GM19452 (cell line): Measurements from ENCODE around the gene SPATA6L.

Experiments
- ATAC-seq: cut with Tn5 transposase; IDR thresholded peaks from one replicate; pipeline ENCODE4 v1.9.1; 2021; ENCODE audit not compliant: unreplicated experiment

Gene SPATA6L

DNA sequence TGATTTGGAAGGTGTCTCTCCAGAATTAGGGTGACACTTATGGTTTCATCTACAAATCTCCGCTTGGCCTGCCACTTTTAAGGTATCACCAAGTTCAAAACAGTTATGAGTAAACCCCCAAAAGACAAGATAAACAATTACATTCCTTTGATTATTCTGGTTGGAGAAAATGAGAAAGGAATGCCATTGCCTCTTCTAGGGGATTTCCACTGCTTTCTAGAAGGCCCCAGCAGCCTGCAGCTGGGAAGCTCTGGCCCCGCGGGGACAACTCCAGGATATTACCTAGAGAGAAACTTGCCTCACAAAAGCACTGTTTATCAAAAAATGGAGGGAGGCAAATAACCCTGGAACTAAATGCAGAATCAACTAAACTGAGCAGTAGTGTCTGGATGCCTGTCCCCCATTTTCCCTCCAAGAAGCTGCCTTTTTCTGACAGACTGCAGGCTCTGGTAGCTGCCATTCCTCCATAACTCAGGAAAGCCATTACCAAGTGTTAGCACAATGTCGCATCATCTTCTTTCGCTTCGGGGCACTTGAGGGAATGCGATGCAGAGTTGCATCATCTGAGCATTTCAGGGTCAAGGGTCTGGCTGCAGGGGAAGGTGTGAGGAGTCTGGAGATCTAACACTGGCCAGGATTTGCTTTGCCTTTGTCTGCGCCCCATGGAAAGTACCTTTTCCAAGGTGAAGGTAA is 75.7 kb downstream of the SPATA6L start:
- no peak for ATAC-seq

DNA sequence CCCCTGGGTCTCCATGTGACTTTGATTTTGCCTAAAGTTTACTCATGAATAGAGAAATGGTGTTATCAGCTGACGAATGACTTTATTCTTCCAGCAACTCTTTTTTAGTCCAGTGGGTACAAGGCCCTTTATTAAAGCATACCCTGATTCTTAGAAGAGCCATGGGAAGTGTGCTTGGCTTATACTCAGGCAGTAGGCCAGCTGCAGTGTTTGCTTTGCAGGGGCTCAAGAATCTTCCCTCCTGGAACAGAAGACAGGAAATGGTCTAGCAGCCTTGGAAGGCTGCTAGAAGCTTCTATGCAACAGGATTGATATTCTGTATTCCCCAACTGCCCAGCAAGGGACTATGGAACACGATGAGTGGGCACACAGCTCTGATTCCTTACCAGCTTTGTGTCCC is 77.6 kb downstream of the SPATA6L start:
- no peak for ATAC-seq

GRCh38 chr9:4585135-4585534 is 81.1 kb downstream of the SPATA6L start:
- ATAC-seq, result no peak

DNA sequence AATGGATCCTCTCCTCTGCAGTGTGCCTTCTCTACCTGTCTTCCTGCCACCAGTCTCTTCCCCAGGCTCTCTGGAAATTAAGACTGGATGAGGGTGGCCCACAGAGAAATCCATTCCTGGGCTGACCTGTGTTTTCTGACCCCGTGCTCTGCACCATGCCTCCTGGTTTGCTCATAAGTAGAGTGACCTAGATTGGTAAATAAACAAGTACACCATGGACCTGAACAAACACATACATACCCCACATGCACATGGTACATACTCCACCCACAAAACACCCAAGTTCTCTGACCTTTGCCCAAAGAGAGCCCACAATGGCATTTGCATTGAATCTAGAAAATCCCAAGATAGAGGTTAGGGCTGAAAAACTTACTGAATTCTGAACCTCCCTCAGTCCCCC is 81.6 kb downstream of the SPATA6L start:
- ATAC-seq, result no peak

DNA sequence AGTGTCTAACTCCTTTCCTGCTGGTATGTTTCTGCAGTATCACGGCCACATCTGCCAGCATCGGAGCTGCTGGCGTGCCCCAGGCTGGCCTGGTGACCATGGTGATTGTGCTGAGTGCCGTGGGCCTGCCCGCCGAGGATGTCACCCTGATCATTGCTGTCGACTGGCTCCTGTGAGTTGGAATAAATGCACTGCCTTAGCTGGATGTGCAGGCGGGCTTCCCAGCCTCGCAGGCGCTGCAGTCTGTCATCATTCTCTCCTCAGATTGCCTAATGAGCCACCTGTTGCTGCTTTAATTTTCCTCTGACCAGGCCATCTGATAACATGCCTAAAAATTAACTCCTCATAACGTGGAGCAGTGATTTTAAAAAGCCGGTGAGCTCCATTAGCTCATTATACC is 83.3 kb downstream of the SPATA6L start:
- no peak for ATAC-seq

DNA sequence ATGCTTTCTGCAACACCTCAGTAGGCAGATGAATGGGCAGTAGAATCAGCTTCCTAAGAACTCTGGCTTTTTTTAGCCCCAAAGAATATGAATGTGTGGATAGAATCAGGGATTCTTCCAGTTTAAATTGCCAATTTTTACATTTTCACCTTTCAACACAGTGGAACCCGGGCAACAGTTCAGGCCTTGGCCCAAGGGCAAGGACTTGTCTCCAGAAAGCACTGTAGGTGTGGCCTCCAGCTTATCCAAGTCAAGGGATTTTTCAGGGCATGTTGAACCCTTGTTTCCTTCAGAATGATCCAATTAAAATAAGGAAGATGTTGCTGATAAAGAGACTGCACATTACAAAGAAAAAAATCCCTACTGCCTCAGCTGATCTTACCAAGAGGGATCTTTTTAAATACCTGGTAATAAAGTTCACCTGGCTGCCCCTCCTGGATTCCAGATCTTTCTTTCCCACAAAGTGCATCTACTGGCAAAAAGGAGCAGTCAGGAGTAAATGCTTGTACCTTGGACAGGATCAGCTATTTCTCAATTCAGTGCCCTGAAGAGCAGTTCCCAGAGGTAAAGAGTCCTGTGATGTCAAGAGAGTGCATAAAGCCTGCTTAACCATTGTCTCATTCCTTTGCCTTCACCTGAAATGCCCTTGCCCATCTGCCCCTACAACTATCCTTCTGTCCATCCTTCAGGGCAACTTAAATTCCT is 84.3 kb downstream of the SPATA6L start:
- ATAC-seq, result no peak

GRCh38 chr9:4581035-4581760 is 85.1 kb downstream of the SPATA6L start:
- ATAC-seq, result no peak

GRCh38 chr9:4579001-4579400 is 87.3 kb downstream of the SPATA6L start:
- ATAC-seq, result no peak

DNA sequence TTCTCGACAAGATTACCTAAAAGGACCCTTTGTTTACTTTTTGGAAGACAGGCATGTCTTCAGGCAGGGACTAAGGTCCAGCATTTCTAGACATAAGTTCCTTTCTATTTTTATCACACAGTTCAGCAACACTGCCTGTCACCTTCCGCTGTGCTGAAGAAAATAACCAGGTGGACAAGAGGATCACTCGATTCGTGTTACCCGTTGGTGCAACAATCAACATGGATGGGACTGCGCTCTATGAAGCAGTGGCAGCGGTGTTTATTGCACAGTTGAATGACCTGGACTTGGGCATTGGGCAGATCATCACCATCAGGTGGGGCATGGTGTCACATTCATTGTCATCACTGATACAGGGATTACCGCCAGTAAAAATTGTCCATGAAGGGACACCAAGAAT is 89.8 kb downstream of the SPATA6L start:
- ATAC-seq, result no peak

DNA sequence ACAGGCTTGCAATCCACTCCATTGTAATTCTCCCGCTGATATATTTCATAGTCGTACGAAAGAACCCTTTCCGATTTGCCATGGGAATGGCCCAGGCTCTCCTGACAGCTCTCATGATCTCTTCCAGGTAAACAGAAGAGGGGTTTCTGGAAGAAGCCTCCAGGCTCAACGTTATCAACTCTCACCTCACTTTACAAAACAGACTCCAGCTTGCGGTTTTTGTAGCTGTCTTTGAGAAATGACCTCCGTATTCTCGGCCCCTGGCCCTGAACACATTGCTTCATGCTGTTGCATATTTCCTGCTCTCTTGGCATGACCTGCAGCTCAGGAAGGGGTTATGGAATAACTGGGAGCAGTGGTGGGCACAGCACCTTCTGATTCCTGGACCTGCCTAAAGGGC is 90.3 kb downstream of the SPATA6L start:
- ATAC-seq, result no peak

- ATAC-seq, result peak; percentile 75
Observed at GRCh38 chr9:4574657-4575243, 91.5 kb downstream of the SPATA6L start.

DNA sequence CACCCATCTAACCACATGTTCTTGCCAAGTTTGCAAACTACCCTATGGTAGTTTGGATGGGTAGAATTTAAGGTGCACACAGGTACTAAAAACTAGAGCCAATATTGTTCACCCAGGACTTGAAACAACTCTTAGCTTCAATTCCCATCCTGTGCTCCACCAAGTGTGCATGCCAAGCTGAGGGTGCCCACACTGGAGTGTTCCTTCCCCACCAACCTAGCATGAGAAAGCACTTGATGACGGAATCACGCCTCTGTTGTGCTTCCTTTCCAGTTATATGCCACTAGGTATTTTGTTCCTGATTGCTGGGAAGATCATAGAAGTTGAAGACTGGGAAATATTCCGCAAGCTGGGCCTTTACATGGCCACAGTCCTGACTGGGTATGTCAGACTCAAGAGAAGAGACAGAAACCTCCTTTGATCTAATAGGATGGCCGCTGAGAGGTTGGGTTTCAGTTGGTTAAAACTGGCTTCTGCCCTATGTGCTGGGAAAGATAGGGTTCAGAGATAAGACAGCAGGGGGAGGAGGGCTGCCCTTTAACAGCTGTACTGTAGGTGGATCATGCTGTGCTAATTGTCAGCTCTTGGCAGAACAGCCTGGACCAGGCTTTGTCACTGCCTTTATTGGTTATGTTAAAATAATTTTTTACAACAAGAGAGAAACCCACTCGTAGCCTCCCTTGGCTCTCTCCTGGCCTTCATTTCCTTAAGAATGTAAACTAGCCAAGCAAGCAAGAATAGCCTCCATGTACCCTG is 92.5 kb downstream of the SPATA6L start:
- no peak for ATAC-seq

DNA sequence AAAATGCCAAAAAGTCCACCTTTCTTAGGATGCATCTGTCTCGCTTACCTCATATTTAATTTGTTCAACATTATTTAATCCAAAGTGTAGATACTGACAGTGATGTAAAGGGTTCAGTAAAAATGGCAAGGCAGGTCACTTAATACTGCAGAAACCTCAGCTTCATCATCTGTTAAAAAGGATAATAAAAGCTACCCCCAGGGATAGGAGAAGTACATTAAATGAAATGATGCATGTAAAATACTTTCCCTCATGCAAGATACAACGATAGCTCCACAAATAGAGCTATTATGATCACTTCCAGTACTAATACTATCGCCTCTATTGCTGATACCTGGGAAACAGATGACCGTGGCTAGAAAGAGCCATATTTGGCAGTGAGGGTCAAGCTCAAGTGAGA is 93.1 kb downstream of the SPATA6L start:
- ATAC-seq, result no peak

- no peak for ATAC-seq
Observed at GRCh38 chr9:4572184-4572826, 94.0 kb downstream of the SPATA6L start.

- ATAC-seq, result no peak
Observed at GRCh38 chr9:4569101-4569500, 97.2 kb downstream of the SPATA6L start.

DNA sequence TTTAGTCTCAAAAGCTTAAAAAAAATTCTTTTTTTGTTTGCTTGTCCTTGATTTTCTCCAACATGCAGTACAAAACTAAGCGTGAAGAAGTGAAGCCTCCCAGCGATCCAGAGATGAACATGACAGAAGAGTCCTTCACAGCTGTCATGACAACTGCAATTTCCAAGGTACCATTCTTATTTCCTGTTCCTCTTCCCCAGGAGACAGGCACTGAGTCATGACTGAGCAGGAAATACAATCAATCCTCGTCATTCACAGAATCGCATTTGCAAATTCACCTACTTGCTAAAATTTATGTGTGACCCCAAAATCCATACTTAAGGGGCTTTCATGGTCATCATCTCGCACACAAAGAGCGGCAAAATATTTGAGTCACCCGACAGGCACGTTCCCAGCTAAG is 98.7 kb downstream of the SPATA6L start:
- no peak for ATAC-seq

DNA sequence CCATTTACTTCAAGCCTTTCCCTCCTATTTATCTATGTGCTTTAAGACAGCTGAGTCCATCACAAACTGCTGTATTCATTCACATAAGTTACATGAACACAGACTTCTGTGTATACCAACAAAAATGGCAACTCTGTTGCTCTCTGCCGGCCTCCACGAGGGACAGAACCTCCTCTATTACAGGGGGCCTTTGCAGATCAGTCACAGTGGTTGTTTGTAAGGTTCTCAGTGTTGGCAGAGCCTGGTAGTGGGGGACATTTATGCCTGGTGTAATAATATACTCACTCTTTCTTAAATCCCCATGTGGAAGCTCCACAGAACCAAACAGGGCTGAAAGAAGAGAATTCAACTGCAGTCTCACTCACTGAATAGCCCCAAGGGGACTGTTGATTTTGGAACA is 99.5 kb downstream of the SPATA6L start:
- ATAC-seq, result no peak

- ATAC-seq, result no peak
Observed at GRCh38 chr9:4563105-4563504, 103.2 kb downstream of the SPATA6L start.

DNA sequence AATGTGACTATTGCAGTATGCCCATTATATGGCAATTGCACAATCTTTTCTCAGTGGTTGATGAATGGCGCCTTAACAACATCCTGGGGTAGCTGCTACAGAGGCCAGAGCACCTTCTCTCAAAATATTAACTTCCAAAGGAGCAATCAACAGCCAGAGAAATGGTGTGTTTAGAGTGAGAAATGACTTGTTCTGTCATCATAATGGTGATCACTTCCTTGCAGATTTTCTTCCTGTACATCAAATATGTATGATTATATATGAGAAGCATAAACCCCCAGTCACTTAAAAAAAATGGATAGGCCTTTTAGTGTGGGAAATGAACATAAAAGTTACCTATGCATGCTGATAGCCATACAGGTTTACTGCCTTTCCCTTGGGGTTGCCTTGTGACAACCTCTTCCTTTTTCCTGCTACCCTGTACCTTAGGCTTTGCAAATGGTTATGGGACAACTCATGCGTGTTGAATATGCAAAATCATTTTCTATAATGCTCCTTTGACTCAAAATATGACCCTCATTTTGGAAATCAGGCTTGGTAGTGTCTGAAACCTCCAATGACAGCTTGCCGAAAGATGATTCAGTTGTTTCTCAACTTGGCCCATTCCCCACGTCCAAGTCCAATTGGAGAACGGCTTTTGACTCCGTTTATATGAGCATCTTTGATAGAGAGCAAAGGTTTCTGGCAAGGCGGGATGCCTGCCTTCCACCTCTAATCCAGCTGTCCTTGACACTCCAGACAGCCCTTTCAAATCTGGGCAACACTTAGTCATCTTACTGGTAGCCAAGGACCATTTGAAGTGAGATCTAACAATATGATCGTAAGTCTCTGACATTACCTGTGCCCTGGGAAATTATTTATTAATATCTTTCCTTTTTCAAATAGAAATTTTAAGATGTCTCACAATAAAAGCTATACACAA is 106.8 kb downstream of the SPATA6L start:
- peak; percentile 90 for ATAC-seq
